ENCODE measurements around the gene TPP2. TPM values are rescaled to one million over a fixed set of nuclear protein-coding genes. Genes with fewer than 3 reads are reported as not detected.

TPP2 gene
- total and polyA plus RNA-seq, 2 donors from 2014 or later = 14.7 to 42.2 TPM

DNA sequence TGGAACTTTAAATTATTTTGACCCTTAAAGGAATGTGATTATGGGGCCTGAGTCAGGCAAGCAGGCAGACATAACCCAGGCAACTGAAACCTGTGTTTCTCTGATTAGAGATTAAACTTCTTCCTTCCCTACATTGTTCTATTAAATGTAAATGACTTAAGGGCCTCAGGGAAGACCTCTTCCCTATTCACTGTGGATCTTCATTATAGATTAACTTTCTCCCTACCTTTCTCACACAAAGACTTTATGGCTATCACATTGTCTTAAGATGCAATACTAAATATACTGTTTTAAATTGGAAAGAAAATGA lies 106.9 kb downstream of the TPP2 start:
- no peaks in the 10 kb centered on the region for H3K4me1 ChIP-seq (ENCODE audit: control insufficient read depth in 2 of 3, insufficient read depth in 2 of 3, low read depth in 1 of 3, low read length in 3 of 3)
- intact Hi-C loops (cut with DNase I) = no loop called here
- peaks cover 0 to 5% (median 0%) of the 10 kb centered on the region in 3 donors for H3K9me3 ChIP-seq (ENCODE audit: control insufficient read depth in 2 of 3, insufficient read depth in 1 of 3, low read length in 3 of 3)
- TF ChIP-seq CTCF (IDR thresholded peaks at IDR 0.05; ENCODE audit: borderline replicate concordance, extremely low read depth, insufficient read depth) = no peak
- no peak overlapping the region for H3K4me3 ChIP-seq (ENCODE audit: low read length in 3 of 3)
- H3K36me3 ChIP-seq (ENCODE audit: control insufficient read depth in 2 of 3, insufficient read depth in 3 of 3, low read length in 3 of 3) = no peaks in the 10 kb centered on the region
- FAIRE-seq (no peak), DNase-seq (no peak)
- no peaks in the 10 kb centered on the region for H3K27me3 ChIP-seq (ENCODE audit: control insufficient read depth, insufficient read depth, low read length)
- no peak overlapping the region for H3K9ac ChIP-seq (ENCODE audit: low read length in 3 of 3)
- no peak overlapping the region for H3K27ac ChIP-seq (ENCODE audit: low read depth in 2 of 2, low read length in 2 of 2)

DNA sequence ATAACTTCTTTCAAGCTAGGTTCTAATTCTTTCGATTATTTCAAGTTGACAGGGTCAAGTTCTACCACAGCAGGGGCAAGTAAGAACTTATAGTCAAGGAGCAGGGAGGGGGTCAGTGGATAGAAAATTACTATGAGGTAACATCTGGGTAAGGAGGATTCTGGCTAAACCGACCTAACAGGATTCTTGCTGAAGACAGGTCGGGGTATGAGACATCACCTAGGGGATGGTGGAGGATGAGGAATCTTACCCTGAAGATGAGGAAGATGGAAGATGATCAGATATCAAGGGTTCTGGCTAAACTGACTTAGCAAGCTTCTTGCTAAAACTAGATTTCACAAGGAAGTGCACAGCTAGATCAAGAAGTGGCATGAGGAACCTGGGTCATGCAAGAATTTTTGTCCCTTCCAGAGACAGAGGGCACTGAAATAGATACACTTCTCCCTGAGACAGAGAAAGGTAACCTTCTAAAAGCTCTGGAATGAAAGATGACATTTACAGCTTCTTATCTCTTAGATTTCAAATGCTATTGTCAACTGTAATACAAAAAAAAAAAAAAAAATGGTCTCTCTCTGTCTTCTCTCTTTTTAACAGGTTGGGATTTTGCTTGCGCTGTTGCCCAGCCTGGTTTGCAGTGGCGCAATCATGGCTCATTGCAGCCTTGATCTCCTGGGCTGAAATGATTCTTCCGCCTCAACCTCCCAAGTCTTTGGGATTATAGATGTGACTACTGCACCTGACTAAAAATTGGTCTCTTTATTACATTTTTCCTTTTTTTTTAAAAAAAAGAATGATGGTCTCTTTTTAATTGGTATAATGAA lies 107.7 kb downstream of the TPP2 start:
- H3K27ac ChIP-seq (ENCODE audit: low read depth in 2 of 2, low read length in 2 of 2) = no peak overlapping the region
- DNase-seq = no peak
- no peaks in the 10 kb centered on the region for H3K4me1 ChIP-seq (ENCODE audit: control insufficient read depth in 2 of 3, insufficient read depth in 2 of 3, low read depth in 1 of 3, low read length in 3 of 3)
- no peaks in the 10 kb centered on the region for H3K9me3 ChIP-seq (ENCODE audit: control insufficient read depth in 2 of 3, insufficient read depth in 1 of 3, low read length in 3 of 3)
- FAIRE-seq = no peak
- TF ChIP-seq CTCF (IDR thresholded peaks at IDR 0.05; ENCODE audit: borderline replicate concordance, extremely low read depth, insufficient read depth) = no peak
- no peaks in the 10 kb centered on the region for H3K36me3 ChIP-seq (ENCODE audit: control insufficient read depth in 2 of 3, insufficient read depth in 3 of 3, low read length in 3 of 3)
- intact Hi-C loops (cut with DNase I) = no loop called here
- no peak overlapping the region for H3K9ac ChIP-seq (ENCODE audit: low read length in 3 of 3)
- no peak overlapping the region for H3K4me3 ChIP-seq (ENCODE audit: low read length in 3 of 3)
- H3K27me3 ChIP-seq (ENCODE audit: control insufficient read depth, insufficient read depth, low read length) = no peaks in the 10 kb centered on the region

GRCh38 chr13:102707467-102707866 lies 110.7 kb downstream of the TPP2 start:
- Histone ChIP-seq H3K36me3 (ENCODE audit: control insufficient read depth in 2 of 3, insufficient read depth in 3 of 3, low read length in 3 of 3) (no peaks in the 10 kb centered on the region), H3K9me3 (ENCODE audit: control insufficient read depth in 2 of 3, insufficient read depth in 1 of 3, low read length in 3 of 3) (no peaks in the 10 kb centered on the region), H3K4me1 (ENCODE audit: control insufficient read depth in 2 of 3, insufficient read depth in 2 of 3, low read depth in 1 of 3, low read length in 3 of 3) (no peaks in the 10 kb centered on the region), H3K9ac (ENCODE audit: low read length in 3 of 3) (no peak overlapping the region), H3K27me3 (ENCODE audit: control insufficient read depth, insufficient read depth, low read length) (no peaks in the 10 kb centered on the region), H3K4me3 (ENCODE audit: low read length in 3 of 3) (no peak overlapping the region), H3K27ac (ENCODE audit: low read depth in 2 of 2, low read length in 2 of 2) (no peak overlapping the region)
- DNase-seq (no peak), FAIRE-seq (no peak)
- TF ChIP-seq CTCF (IDR thresholded peaks at IDR 0.05; ENCODE audit: borderline replicate concordance, extremely low read depth, insufficient read depth) = no peak
- intact Hi-C loops (cut with DNase I) = no loop called here

DNA sequence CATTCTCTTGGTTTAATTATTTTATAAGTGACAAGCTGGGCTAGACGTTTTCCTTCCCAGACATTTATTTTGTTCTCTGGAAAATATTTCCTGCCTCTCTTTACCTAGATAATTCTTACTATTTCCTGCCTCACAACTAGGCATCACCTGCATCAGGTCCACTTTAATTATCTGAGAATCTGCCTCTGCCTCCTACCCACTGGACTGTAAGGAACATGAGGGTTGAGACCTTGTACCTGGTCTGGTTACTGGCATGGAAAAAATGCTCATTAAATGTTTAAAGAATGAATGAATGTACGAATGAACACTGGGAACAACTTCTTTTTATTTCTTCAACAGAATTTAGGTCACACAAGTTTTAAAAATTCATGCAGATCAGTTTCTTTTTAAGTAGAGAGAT lies 111.4 kb downstream of the TPP2 start:
- no peak overlapping the region for H3K9ac ChIP-seq (ENCODE audit: low read length in 3 of 3)
- H3K9me3 ChIP-seq (ENCODE audit: control insufficient read depth in 2 of 3, insufficient read depth in 1 of 3, low read length in 3 of 3) = no peaks in the 10 kb centered on the region
- no peak for TF ChIP-seq CTCF (IDR thresholded peaks at IDR 0.05; ENCODE audit: borderline replicate concordance, extremely low read depth, insufficient read depth)
- no peak overlapping the region for H3K4me3 ChIP-seq (ENCODE audit: low read length in 3 of 3)
- FAIRE-seq = no peak
- no peaks in the 10 kb centered on the region for H3K27me3 ChIP-seq (ENCODE audit: control insufficient read depth, insufficient read depth, low read length)
- no peaks in the 10 kb centered on the region for H3K36me3 ChIP-seq (ENCODE audit: control insufficient read depth in 2 of 3, insufficient read depth in 3 of 3, low read length in 3 of 3)
- no peaks in the 10 kb centered on the region for H3K4me1 ChIP-seq (ENCODE audit: control insufficient read depth in 2 of 3, insufficient read depth in 2 of 3, low read depth in 1 of 3, low read length in 3 of 3)
- no peak for DNase-seq
- intact Hi-C loops (cut with DNase I) = no loop called here
- H3K27ac ChIP-seq (ENCODE audit: low read depth in 2 of 2, low read length in 2 of 2) = no peak overlapping the region
